SK-N-MC (cell line): ENCODE data around the gene TIMM21.

Experiments
- EZH2 ChIP-seq: fragments of 200-600 bp; sonication (generic); IDR thresholded peaks from one replicate; pipeline ENCODE4 v1.6.1; 2017; ENCODE audit warnings: antibody characterized with exemption
- POLR2AphosphoS5 ChIP-seq: IDR thresholded peaks from 2 replicates; pipeline ENCODE4 v1.6.1; 2012; ENCODE audit warnings: mild to moderate bottlenecking, low read depth, low read length, borderline replicate concordance

GRCh38 chr18:74110976-74111375, 37.3 kb upstream of the TIMM21 start:
- TF ChIP-seq EZH2 = no peak
- no peak for TF ChIP-seq POLR2AphosphoS5
